Neural cell (in vitro differentiated cells): ENCODE data around the gene DMP1.

Experiments used
- EZH2 ChIP-seq: fragments of 200-600, 300-800 bp; shearing (Covaris generic), sonication (generic); IDR thresholded peaks from 2 replicates; pipeline ENCODE4 v1.6.1; 2014; ENCODE audit warnings: antibody characterized with exemption, low read length, borderline replicate concordance, mild to moderate bottlenecking; ENCODE audit not compliant: insufficient read depth, poor library complexity, severe bottlenecking
- TF ChIP-seq, protein P1 (sequence below): fragments of 450-650 bp; IDR thresholded peaks from 2 replicates; pipeline ENCODE4 v1.5.1; 2014; ENCODE audit warnings: antibody characterized with exemption, mild to moderate bottlenecking, moderate library complexity; ENCODE audit not compliant: poor library complexity, severe bottlenecking

DNA sequence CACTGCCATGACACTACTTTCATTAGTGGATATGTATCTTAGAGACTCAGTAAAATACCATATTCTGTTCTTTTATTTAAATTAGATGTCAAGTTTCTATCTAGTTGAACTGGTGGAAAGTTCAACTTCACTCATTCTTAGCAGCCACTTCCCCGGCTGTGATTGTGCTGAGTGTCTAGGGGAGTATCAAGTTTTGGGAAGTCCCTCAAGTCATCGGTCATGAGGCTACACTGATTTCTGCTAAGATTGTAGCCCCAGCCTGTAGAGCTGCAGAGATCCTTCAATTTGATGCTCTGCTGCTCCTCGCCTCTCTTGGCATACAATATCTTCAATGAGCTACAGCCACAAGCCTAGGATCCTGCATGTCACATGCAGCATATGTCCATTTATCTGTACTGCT is 53.9 kb downstream of the DMP1 start:
- TF ChIP-seq EZH2 = no peak
- TF ChIP-seq, protein P1, sequence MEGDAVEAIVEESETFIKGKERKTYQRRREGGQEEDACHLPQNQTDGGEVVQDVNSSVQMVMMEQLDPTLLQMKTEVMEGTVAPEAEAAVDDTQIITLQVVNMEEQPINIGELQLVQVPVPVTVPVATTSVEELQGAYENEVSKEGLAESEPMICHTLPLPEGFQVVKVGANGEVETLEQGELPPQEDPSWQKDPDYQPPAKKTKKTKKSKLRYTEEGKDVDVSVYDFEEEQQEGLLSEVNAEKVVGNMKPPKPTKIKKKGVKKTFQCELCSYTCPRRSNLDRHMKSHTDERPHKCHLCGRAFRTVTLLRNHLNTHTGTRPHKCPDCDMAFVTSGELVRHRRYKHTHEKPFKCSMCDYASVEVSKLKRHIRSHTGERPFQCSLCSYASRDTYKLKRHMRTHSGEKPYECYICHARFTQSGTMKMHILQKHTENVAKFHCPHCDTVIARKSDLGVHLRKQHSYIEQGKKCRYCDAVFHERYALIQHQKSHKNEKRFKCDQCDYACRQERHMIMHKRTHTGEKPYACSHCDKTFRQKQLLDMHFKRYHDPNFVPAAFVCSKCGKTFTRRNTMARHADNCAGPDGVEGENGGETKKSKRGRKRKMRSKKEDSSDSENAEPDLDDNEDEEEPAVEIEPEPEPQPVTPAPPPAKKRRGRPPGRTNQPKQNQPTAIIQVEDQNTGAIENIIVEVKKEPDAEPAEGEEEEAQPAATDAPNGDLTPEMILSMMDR = no peak
